ENCODE results near the gene ZNF775.

- TF ChIP-seq TARDBP (IDR thresholded peaks at IDR 0.05) (no peak), ZNF384 (IDR thresholded peaks at IDR 0.05) (no peak), FOXM1 (IDR thresholded peaks at IDR 0.05; ENCODE audit: borderline replicate concordance) (no peak), NFRKB (IDR thresholded peaks at IDR 0.05) (no peak), BHLHE40 (IDR thresholded peaks at IDR 0.05; ENCODE audit: borderline replicate concordance) (no peak), FOXA1 (IDR thresholded peaks at IDR 0.05) (no peak), FOXK2 (IDR thresholded peaks at IDR 0.05) (no peak), HDGF (IDR thresholded peaks at IDR 0.05; ENCODE audit: borderline replicate concordance) (no peak), SP1 (IDR thresholded peaks at IDR 0.05) (no peak), SUZ12 (IDR thresholded peaks at IDR 0.05) (no peak), ARNT (IDR thresholded peaks at IDR 0.05) (no peak), ELF4 (IDR thresholded peaks at IDR 0.05) (no peak), LEF1 (IDR thresholded peaks at IDR 0.05; ENCODE audit: borderline replicate concordance) (no peak)
Measured at GRCh38 chr7:150380463-150380862, 1.3 kb downstream of the ZNF775 start.
